ENCODE data around the gene GLIS1. TPM values are rescaled to one million over a fixed set of nuclear protein-coding genes. Genes with fewer than 3 reads are reported as not detected.

The GLIS1 gene
- total RNA-seq, 1 donor from 2014 or later: not detected

DNA sequence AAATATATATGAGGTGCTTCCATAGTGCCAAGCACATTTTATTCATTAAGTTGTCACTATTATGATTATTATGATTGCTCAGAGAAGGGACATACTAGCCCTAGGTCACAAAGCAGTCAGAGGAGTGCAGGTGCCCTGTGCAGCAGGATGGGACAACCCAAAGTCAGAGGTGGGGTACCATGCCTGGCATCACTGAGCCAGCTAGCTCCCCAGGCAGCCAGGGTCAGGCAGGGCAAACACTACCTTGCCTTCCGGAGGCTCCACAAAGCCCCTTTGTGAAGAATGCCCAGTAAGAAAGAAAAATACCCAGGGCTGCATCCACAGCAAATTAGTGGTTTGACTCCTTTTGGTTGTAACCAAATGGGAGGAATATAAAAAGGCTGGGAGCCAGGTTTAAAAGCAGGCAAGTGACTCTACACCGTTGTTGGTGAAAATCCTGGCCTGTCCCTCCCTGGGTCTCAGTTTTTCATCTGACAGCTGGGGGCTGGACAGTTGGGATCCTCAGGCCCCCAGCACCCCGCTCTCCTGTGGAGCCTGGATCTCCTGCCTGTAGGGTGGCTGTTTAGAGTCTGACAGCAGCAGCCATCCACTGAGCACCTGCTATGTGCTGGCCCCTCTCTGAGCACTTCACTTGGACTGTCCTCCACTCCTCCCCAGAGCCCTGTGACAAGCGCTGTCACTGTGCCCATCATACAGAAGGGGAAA lies 98.8 kb downstream of the GLIS1 start:
- intact Hi-C loops (cut with micrococcal nuclease): no loop called here

GRCh38 chr1:53639251-53639763 lies 99.7 kb downstream of the GLIS1 start:
- intact Hi-C loops (cut with micrococcal nuclease): no loop called here

- intact Hi-C loops (cut with micrococcal nuclease): no loop called here
These were observed 100.5 kb downstream of the GLIS1 start for GRCh38 chr1:53638360-53639035.

DNA sequence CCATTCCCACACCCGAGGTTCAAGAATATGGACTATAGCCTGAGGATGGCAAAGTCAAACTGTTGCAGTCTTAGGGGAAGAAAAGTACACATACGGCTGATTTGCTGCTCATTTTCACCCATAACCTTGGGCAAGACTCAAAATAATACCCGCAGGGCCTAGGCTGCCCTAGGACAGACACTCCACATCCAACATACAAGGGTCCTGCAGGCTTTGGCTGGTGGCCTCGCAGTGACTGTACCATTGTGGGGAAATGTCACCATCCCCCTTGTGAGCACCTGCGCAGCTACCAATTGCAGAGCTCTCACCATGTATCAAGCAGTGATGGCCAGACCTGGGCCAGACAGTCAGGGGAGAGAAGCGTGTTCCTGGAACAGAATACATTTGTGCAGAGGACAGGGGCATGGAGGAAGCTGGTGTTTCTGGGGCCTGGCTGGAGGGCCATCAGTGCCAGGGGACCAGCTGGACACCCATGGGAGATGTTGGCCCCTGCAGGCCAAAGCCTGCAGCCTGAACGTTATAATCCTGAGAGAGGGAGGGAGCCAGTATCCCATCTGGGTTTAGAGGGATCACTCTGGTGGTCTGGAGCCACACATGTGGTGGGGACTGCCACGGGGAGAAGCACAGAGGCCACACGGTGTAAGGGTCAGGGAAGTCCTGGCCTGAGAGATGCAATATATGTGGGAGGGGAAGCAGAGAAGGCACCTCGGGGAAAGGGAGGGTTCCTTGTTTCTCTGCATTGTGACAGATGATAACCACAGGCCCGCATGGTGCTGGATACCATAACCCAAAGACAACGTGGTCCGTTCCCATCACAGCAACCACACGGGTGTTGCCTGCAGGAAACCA lies 101.2 kb downstream of the GLIS1 start:
- intact Hi-C loops (cut with micrococcal nuclease): no loop called here

DNA sequence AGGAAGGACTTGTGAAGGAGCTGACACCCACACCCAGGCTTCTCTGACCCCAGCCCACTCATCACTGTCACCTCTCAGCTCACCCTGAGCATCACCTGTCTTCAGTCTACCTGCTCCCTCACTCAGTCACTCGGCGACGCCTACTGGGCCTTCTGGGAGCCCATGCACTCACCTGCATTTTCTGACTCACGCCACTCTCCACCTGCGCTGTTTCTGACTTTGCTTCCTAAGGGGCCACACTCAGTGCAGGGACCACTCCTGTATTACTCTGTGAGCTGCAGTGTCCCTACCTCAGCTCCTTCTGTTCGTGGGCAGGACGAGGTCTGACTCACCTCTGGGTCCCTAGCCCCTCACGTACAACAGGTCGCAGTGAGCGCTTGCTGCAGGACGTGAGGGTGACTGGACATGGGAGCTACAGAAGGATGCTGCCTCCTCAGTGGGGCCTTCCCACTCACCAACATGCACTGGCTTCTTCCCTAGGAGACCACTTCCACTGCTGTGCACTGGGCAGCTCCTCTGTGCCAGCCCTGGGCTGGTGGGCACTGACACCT lies 102.3 kb downstream of the GLIS1 start:
- intact Hi-C loops (cut with micrococcal nuclease): no loop called here

DNA sequence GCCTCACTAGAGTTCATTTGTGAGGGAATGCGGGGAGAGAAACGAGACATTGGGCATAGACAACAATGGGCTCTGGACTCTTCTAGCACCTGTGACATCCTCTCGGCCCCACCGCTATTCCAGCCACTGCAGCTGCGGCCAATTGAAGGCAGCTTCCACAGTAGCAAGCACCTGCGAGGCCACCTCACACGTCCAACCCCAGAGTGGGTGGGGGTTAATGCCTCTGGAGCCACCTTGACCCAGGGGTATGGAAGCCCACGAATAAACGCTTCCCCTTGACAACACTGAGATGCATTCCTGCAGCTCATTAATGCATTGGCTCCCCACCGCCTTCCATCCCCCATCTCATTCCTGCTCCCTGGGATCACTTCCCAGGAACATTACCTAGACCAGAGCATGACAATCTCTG lies 104.4 kb downstream of the GLIS1 start:
- intact Hi-C loops (cut with micrococcal nuclease): no loop called here

- intact Hi-C loops (cut with micrococcal nuclease): no loop called here
These were observed 105.8 kb downstream of the GLIS1 start for GRCh38 chr1:53633073-53633704.

DNA sequence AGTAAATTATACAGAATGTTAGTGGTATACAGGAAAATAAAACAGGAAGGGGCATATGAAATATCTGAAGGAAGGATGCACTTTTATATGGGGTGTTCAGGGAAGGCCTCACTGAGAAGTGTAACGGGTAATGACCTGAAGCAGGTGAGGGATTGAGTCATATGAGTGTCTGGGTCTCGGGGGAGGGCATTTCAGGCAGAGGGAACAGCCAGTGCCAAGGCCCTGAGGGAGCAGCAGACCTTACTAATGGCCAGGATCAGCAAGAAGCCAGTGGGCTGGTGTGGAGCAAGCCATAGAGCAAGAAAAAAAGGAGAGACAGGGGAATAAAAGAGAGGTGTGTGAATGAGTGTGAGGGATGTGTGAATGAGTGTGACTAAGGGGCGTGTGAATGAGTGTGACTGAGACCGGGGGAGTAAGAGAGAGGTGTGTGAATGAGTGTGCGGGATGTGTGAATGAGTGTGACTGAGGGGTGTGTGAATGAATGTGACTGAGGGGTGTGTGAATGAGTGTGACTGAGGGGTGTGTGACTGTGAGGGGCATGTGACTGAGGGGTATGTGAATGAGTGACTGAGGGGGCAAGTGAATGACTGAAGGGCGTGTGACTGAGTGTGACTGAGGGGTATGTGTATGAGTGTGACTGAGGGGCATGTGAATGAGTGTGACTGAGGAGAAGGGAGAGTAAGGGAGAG lies 107.2 kb downstream of the GLIS1 start:
- intact Hi-C loops (cut with micrococcal nuclease): no loop called here

- intact Hi-C loops (cut with micrococcal nuclease): no loop called here
These were observed 109.8 kb downstream of the GLIS1 start for GRCh38 chr1:53629101-53629691.

DNA sequence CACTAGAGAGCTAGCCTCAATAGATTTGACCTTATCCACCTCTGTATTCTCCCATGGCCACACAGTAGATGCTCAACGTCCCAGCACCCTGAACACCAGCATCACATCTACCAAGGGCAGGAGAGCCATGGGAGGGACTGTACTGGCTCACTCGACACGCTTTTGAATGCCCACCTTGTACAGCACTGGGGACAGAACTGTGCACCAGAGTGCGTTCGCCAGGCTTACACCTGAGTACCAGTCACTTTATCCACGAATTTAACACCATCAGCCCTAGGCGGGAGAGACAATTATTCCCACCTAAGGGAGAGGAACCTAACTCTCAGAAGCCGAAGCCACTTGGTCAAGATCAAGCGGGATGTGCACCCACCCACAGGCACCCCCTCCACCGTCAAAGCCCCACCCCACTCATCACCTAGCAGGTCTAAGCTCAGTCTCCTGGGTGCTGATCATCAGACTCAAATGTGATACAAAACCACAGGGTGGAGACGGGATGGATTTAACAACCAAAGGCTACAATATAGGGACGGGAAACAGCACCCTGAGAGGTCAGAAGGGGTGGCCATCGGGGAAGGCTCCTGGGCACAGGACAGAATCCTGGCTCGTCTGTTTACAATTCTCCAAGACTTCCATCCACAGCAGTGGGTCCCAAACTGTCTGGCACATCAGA lies 110.5 kb downstream of the GLIS1 start:
- intact Hi-C loops (cut with micrococcal nuclease): no loop called here

DNA sequence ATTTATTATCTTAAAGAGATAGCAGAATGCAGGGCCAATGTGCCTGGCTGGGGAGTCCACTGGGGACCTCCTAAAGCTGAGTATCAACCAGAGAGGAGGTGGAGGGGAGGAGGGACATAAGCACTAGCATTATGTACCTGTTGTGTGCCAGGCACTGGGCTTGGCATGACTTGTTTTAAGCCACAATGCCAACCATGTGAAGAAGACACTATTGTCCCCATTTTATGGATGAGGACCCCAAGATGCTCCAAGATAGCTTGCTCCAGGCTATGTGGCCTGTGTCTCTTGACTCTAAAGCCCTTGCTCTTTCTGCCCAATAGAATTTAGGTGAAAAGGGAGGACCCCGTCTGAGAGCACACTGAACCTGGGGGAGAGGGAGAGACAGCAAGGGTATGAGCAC lies 111.3 kb downstream of the GLIS1 start:
- intact Hi-C loops (cut with micrococcal nuclease): no loop called here

GRCh38 chr1:53627031-53627430 lies 111.9 kb downstream of the GLIS1 start:
- intact Hi-C loops (cut with micrococcal nuclease): no loop called here

DNA sequence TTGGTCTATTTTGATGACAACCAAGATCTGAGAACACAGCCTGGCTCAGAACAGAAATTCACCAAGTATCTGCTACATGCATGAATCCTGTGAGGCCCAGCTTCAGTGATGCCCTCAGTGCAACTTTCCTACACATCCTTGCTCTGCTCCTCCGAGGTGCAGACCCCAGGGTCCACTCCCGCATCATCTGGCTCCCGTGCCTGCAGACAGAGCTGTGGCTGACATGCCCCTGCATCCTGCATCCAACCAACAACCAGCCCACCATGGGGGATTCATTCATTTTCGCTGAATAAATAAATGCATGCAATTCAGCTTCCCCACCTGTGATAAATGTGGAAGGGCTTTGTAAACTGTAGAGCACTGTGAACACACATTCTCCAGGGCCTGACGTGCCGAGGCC lies 112.3 kb downstream of the GLIS1 start:
- intact Hi-C loops (cut with micrococcal nuclease): no loop called here

- intact Hi-C loops (cut with micrococcal nuclease): no loop called here
These were observed 113.0 kb downstream of the GLIS1 start for GRCh38 chr1:53625766-53626520.

DNA sequence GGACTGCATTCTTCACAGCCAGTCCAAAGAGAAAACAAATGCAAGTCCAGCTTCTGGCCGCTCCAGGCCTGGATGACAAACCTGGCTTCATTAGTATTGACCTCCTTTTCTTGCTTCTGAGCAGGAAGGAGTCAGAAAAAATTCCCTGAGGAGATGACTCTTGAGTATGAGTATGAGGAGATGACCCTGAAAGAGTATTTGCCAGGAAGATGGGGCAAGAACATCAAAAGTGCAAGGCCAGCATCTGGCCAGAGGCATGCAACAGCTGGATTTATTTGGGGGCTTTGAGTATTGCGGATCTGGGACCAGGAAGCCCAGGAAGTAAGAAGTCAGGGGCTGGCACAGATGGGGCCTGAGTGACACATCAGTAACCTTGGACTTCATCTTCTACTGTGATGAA lies 113.9 kb downstream of the GLIS1 start:
- intact Hi-C loops (cut with micrococcal nuclease): no loop called here

DNA sequence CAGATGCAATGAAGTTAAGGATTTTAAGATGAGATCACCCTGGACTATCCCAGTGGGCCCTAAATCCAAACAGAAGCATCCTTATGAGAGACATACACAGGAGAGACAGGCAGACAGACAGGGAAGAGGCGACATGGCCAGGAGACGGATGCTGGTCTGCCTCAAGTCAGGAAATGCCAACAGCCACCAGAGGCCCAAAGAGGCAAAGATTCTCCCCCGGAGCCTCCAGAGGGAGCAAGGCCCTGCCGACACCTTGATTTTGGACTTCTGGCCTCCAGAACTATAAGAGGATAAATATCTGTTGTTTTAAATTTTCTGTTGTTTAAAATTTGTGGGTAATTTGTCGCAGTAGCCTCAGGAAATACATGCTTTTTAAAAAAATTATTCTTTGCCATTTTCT lies 116.4 kb downstream of the GLIS1 start:
- intact Hi-C loops (cut with micrococcal nuclease): no loop called here

DNA sequence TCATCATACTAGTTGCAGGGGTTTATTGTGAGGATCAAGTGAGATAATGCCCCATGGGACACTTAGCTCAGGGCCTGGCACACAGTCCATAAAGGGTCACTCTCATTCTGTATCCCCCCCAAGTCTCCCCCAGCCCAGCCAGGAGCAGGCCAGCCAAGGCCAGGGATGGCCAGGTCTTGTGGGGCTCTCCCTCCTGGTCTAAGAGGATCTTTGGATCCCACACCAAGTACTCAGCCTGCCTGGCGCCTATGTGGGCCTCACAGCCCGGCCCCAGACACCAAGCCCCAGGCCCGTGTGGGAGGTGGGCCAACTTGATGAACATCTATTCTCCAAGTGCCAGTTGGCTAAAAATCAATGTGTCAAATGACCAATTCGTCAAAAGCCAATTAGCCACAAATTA lies 117.8 kb downstream of the GLIS1 start:
- intact Hi-C loops (cut with micrococcal nuclease): no loop called here

- intact Hi-C loops (cut with micrococcal nuclease): no loop called here
These were observed 118.7 kb downstream of the GLIS1 start for GRCh38 chr1:53620061-53620855.

All from T-helper 1 cell treated with Interleukin-12 subunit alpha and Interleukin-12 subunit beta and Interleukin-4 antibody, amounts not matched to agents 30 ng/mL and 1 ng/mL, for 36 hours (primary cell).